T47D (cell line): ENCODE measurements around the gene ANKHD1.
"Not testable (repeated sequence)": the region's sequence is repeated elsewhere in the genome, so short reads cannot be mapped to it uniquely, and the experiment has no call there.

Experiments used
- DNase-seq, 2 experiments: peaks; one replicate each; pipeline versions ENCODE4 v3.0.0 to v3.0.0-alpha.2; 2011 to 2012; ENCODE audit warnings: low read depth in 1 of 2, low spot score in 1 of 2
- JUND ChIP-seq: IDR thresholded peaks from 2 replicates; pipeline ENCODE4 v1.6.1; 2012; ENCODE audit warnings: low read depth
- in situ Hi-C: cut with HindIII; loops from 2 replicates; pipeline ENCODE4 v1.10.0; 2016; ENCODE audit warnings: low sequenced_read_pairs, low pct_unique_long_range_greater_than_20kb

ANKHD1 gene

GRCh38 chr5:140567136-140567818, 165.6 kb downstream of the ANKHD1 start:
- no peak for DNase-seq
- in situ Hi-C loops = no loop called here
- no peak for TF ChIP-seq JUND

DNA sequence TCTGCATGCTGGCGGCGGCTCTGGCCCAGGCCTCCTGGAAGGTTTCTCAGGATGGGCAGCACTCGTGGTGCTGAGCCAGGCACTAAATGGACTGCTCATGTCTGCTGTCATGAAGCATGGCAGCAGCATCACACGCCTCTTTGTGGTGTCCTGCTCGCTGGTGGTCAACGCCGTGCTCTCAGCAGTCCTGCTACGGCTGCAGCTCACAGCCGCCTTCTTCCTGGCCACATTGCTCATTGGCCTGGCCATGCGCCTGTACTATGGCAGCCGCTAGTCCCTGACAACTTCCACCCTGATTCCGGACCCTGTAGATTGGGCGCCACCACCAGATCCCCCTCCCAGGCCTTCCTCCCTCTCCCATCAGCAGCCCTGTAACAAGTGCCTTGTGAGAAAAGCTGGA, 166.2 kb downstream of the ANKHD1 start:
- no peak for DNase-seq
- in situ Hi-C loops = no loop called here
- TF ChIP-seq JUND = no peak

DNA sequence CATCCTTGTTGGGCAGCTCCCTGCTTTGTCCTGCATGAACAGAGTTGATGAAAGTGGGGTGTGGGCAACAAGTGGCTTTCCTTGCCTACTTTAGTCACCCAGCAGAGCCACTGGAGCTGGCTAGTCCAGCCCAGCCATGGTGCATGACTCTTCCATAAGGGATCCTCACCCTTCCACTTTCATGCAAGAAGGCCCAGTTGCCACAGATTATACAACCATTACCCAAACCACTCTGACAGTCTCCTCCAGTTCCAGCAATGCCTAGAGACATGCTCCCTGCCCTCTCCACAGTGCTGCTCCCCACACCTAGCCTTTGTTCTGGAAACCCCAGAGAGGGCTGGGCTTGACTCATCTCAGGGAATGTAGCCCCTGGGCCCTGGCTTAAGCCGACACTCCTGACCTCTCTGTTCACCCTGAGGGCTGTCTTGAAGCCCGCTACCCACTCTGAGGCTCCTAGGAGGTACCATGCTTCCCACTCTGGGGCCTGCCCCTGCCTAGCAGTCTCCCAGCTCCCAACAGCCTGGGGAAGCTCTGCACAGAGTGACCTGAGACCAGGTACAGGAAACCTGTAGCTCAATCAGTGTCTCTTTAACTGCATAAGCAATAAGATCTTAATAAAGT, 166.9 kb downstream of the ANKHD1 start:
- no peak for TF ChIP-seq JUND
- in situ Hi-C loops = no loop called here
- DNase-seq = no peak

DNA sequence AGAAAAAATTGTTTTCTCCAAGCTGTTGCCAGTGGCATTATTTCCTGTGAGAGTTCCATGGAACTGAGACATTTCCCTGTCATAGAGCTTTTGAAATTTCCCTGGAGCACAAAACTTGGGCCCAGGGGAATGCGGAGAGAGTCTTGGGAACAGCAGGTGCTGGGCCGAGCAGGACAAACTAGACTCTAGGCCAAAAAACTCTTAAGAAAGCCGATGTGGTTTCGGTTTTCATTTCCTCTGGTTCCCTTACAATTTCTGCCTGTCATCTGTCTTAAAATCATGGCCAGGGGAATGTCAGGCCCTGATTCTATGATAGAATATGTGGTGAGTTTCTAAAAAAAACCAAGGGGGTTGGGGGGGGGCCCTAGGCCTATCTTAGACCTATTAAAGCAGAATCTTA, 167.6 kb downstream of the ANKHD1 start:
- in situ Hi-C loops = no loop called here
- no peak for TF ChIP-seq JUND

DNA sequence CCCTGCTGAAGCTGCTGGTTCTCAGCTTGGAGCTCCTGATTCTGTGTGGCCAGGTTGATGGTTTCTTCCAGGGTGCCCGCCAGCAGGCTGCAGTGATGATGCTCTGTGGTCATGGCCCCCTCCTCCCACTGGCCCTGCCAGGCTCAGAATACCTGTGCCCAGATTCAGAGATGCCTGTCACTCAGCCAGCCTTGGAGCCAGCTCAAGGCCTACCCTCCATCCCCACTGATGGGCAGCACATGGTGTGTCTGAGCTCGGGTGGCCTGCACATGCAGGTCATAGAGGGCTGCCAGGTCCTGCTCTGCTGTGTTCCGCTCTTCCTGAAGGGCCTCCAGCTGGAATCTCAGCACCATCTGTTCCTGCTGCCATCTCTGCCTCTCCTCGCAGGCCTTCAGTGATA, 168.4 kb downstream of the ANKHD1 start:
- no peak for DNase-seq
- no peak for TF ChIP-seq JUND
- in situ Hi-C loops = no loop called here

More for the DNA sequence above, 167.6 kb downstream of the ANKHD1 start:
- DNase-seq = no peak

GRCh38 chr5:140570488-140570887, 168.9 kb downstream of the ANKHD1 start:
- DNase-seq = no peak
- in situ Hi-C loops = no loop called here
- no peak for TF ChIP-seq JUND

- in situ Hi-C loops = no loop called here
- no peak for DNase-seq
- no peak for TF ChIP-seq JUND
Measured at GRCh38 chr5:140571105-140571504, 169.5 kb downstream of the ANKHD1 start.

DNA sequence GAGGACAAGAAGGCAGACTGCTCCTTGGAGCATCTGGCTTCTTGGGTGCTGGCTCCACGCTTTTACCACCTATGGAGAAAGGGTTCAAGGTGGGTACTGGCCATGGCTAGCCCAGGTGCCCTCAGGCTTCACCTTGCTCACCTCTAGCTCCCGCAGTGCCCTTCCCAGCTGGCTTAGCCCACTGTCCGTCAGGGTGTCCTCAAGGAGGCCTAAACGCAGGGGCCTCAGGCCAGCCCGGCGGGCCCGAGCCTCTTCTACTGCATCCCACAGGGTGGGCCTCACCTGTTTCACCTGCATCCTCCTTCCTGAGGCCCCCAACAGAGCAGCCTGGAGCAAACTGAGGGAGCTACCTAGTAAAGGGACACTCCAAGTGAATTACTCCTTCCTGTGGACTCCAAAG, 172.1 kb downstream of the ANKHD1 start:
- DNase-seq = no peak
- TF ChIP-seq JUND = no peak
- in situ Hi-C loops = no loop called here

GRCh38 chr5:140574165-140574564, 172.5 kb downstream of the ANKHD1 start:
- no peak for TF ChIP-seq JUND
- DNase-seq = no peak
- in situ Hi-C loops = no loop called here

GRCh38 chr5:140575309-140575708, 173.7 kb downstream of the ANKHD1 start:
- DNase-seq = peak in 1 of 2 experiments; percentile 81
- no peak for TF ChIP-seq JUND
- in situ Hi-C loops = no loop called here

- DNase-seq = no peak
- no peak for TF ChIP-seq JUND
- in situ Hi-C loops = no loop called here
Measured at GRCh38 chr5:140576776-140577201, 175.2 kb downstream of the ANKHD1 start.

- DNase-seq, in situ Hi-C loops: not testable (repeated sequence)
Measured at GRCh38 chr5:140579188-140579747, 177.6 kb downstream of the ANKHD1 start.

DNA sequence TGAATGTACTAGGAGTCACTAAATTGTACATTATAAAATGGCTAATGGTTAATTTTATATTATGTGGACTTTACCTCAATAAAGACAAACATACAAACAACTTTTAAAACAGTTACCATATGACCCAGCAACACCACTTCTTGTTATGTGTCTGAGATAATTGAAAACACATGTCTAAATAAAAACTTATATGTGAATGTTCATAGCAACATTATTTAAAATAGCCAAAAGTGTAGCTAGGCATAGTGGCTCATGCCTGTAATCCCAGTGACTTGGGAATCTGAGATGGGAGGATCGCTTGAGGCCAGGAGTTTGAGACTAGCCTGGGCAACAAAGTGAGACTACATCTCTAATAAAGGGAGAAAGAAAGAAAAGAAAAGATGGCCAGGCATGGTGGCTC, 185.9 kb downstream of the ANKHD1 start:
- in situ Hi-C loops = no loop called here
- DNase-seq = no peak
- TF ChIP-seq JUND = no peak
